GM12878 (cell line): ENCODE results near the gene NPC2. TPM values are rescaled to one million over a fixed set of nuclear protein-coding genes. Genes with fewer than 3 reads are reported as not detected.

ENCODE experiments used
- ATAC-seq: fragments of 200-7000 bp; cut with Tn5 transposase; 3 replicates; pipeline ENCODE4 v1.9.1; 2020; ENCODE audit warnings: mild to moderate bottlenecking, moderate library complexity
- BruUV-seq: library from RNA; stranded (reverse); fragments of 400-500 nt; replicated peaks from 2 replicates; lab custom pipeline; 2021; lab: Mats Ljungman, UMichigan
- CTCF ChIA-PET: fragments of 300-600 bp; sonication (Branson Sonifier 250); formaldehyde crosslinking; extraction: SDS; loops from one replicate; lab custom pipeline; 2021; ENCODE audit warnings: inconsistent platforms; lab: Yijun Ruan, JAX
- POLR2A ChIA-PET: fragments of 350-600 bp; formaldehyde crosslinking; extraction: SDS; loops from one replicate; lab custom pipeline; 2021; ENCODE audit warnings: inconsistent platforms; lab: Charles Lee
- RAD21 ChIA-PET: fragments of 300-600 bp; sonication (Branson Sonifier 250); formaldehyde crosslinking; loops from one replicate; lab custom pipeline; 2023; ENCODE audit warnings: antibody characterized with exemption; ENCODE audit not compliant: unreplicated experiment; lab: Charles Lee
- SMC1A ChIA-PET: fragments of 300-600 bp; sonication (Branson Sonifier 250); formaldehyde crosslinking; loops from one replicate; lab custom pipeline; 2023; ENCODE audit not compliant: unreplicated experiment, uncharacterized antibody; lab: Charles Lee
- DNase-seq: peaks from one replicate; pipeline ENCODE4 v3.0.0-alpha.2; 2011; ENCODE audit warnings: low read depth, low spot score
- FAIRE-seq: peaks from 3 replicates; lab custom pipeline; 2011; peaks lifted over from hg19 to GRCh38; lab: Jason Lieb, UNC
- H2AFZ ChIP-seq: 2 replicates; pipeline ENCODE4 v1.6.0; 2011; ENCODE audit warnings: low read depth, low read length, control low read depth; ENCODE audit not compliant: control insufficient read depth
- H3K27ac ChIP-seq: 2 replicates; pipeline ENCODE4 v1.5.1; 2011; ENCODE audit warnings: control low read depth; ENCODE audit not compliant: control insufficient read depth, insufficient read depth
- H3K27me3 ChIP-seq, 2 experiments: replicated peaks in 1 of 2; 2 replicates each; pipeline versions ENCODE4 v1.6.0 to v1.6.1; 2011; ENCODE audit warnings: low read length in 1 of 2; ENCODE audit not compliant: control insufficient read depth in 2 of 2, insufficient read depth in 2 of 2
- H3K36me3 ChIP-seq, 2 experiments: 2 replicates each; pipeline ENCODE4 v1.5.1; 2011; ENCODE audit warnings: low read length in 1 of 2; ENCODE audit not compliant: control insufficient read depth in 2 of 2, insufficient read depth in 2 of 2
- H3K4me1 ChIP-seq: 2 replicates; pipeline ENCODE4 v1.6.1; 2011; ENCODE audit warnings: mild to moderate bottlenecking, low read length, moderate library complexity, mixed read lengths; ENCODE audit not compliant: control insufficient read depth, insufficient read depth
- H3K4me2 ChIP-seq: 2 replicates; pipeline ENCODE4 v1.6.0; 2011; ENCODE audit warnings: control low read depth; ENCODE audit not compliant: control insufficient read depth, insufficient read depth
- H3K4me3 ChIP-seq: fragments of 200-600 bp; sonication (generic); 2 replicates; pipeline ENCODE4 v1.5.1; 2016
- H3K79me2 ChIP-seq: 2 replicates; pipeline ENCODE4 v1.6.0; 2011; ENCODE audit warnings: low read length; ENCODE audit not compliant: control insufficient read depth, insufficient read depth
- H3K9ac ChIP-seq: 2 replicates; pipeline ENCODE4 v1.8.0; 2011; ENCODE audit warnings: low read length, control low read depth, mixed read lengths; ENCODE audit not compliant: control insufficient read depth, insufficient read depth
- H3K9me3 ChIP-seq: replicated peaks from 3 replicates; pipeline ENCODE4 v1.5.1; 2011; ENCODE audit warnings: mild to moderate bottlenecking, low read length; ENCODE audit not compliant: control insufficient read depth, insufficient read depth
- H4K20me1 ChIP-seq: 2 replicates; pipeline ENCODE4 v1.6.0; 2011; ENCODE audit not compliant: control insufficient read depth, insufficient read depth
- CBX5 ChIP-seq: sonication (generic); IDR thresholded peaks from 2 replicates; pipeline ENCODE4 v1.6.1; 2016; ENCODE audit warnings: low read depth, moderate library complexity, mild to moderate bottlenecking, inconsistent platforms
- EED ChIP-seq: sonication (generic); IDR thresholded peaks from 2 replicates; pipeline ENCODE4 v1.6.1; 2016; ENCODE audit warnings: antibody characterized with exemption, low read depth
- FOS ChIP-seq: IDR thresholded peaks from 3 replicates; pipeline ENCODE4 v1.6.1; 2011; ENCODE audit warnings: borderline replicate concordance; ENCODE audit not compliant: insufficient read length; ENCODE audit errors: extremely low read depth
- POU2F2 ChIP-seq: IDR thresholded peaks from 3 replicates; pipeline ENCODE4 v1.6.1; 2011; ENCODE audit warnings: low read depth, mild to moderate bottlenecking, low read length, borderline replicate concordance
- ZNF622 ChIP-seq: fragments of 450-650 bp; IDR thresholded peaks from 2 replicates; pipeline ENCODE4 v1.6.1; 2017; ENCODE audit warnings: mild to moderate bottlenecking, inconsistent platforms
- WGBS: methylation state at CpG from one replicate; pipeline ENCODE4 v1.1.6; 2016; ENCODE audit warnings: low lambda C conversion rate; ENCODE audit not compliant: insufficient replicate concordance, insufficient coverage; ENCODE audit errors: missing lambda C conversion rate; 5-methylcytosine and 5-hydroxymethylcytosine counted together
- in situ Hi-C: fragments of 300-500 bp; cut with MboI; formaldehyde crosslinking; loops from 9 replicates; pipeline ENCODE4 v1.14.3; 2018; ENCODE audit warnings: mixed read lengths
- intact Hi-C: fragments of 100-400 bp; cut with micrococcal nuclease; formaldehyde crosslinking; loops from one replicate; pipeline ENCODE4 v1.14.2; 2022; ENCODE audit not compliant: unreplicated experiment
- polyA plus RNA-seq, 11 experiments: library from polyadenylated mRNA; depleted of rRNA in 4 of 11; unstranded in 6 of 11; stranded (reverse) in 5 of 11; fragments of >200 nt; fragmentation: Nextera tagmentation in 4 of 11; fragmentation: Illumina TruSeq in 1 of 11; extraction: Ambion mirVana in 4 of 11; extraction: Trizol in 1 of 11; gene quantifications; 1 replicate in 1 of 11; 2 replicates in 10 of 11; pipeline versions ENCODE4 v1.2.1 to v1.2.3, GENCODE V29; 2011 to 2016; ENCODE audit warnings: inconsistent platforms in 2 of 11, missing spikeins in 2 of 11, low read depth in 1 of 11
- total RNA-seq, 4 experiments: library from RNA; depleted of rRNA in 3 of 4; stranded (reverse); fragments of >200 nt in 3 of 4; fragmentation: Illumina TruSeq in 1 of 4; extraction: Trizol in 1 of 4; gene quantifications; 2 replicates each; pipeline versions ENCODE4 v1.2.1 to v1.2.3, GENCODE V29; 2013 to 2021
- TF ChIP-seq, protein P1 (sequence below): fragments of 450-650 bp; IDR thresholded peaks from 2 replicates; pipeline ENCODE4 v1.6.1; 2017; ENCODE audit warnings: mild to moderate bottlenecking, moderate library complexity
- TF ChIP-seq, protein P2 (sequence below): IDR thresholded peaks from 2 replicates; pipeline ENCODE4 v1.6.1; 2012; ENCODE audit warnings: low read depth, low read length, improper control_type of control experiment
- TF ChIP-seq, protein P3 (sequence below): fragments of 150-350 bp; IDR thresholded peaks from 2 replicates; pipeline ENCODE4 v1.6.1; 2016; ENCODE audit warnings: low read depth, low read length
- TF ChIP-seq, protein P4 (sequence below): fragments of 450-650 bp; formaldehyde crosslinking; IDR thresholded peaks from 2 replicates; pipeline ENCODE4 v1.4.0; 2020; ENCODE audit warnings: mild to moderate bottlenecking, moderate library complexity

NPC2 gene
- total and polyA plus RNA-seq, 10 of the 15 experiments (the other 5 are each of a cell fraction or from before 2014, with no cell fraction given), result 29.5 to 109 (median 59.1) TPM

DNA sequence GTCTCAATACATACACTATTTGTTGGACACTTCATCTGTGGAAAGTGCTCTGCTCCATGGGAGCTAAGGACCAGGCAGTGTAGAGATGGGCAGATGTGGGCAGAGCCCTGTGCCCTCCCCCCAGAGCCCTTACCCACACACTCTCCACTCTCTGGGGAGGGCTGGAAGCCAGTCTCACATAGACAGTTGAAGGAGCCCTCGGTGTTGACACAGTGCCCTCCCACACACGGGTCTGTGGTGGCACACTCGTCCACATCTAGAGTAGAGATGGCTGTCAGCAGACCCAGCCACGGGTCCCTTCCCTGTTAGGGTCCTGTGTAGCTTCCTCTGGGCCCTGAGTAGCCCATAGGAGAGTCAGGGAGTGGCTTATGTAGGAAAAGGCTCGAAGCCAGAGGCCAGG lies 14.7 kb upstream of the NPC2 start (continued):
- TF ChIP-seq, protein P1, sequence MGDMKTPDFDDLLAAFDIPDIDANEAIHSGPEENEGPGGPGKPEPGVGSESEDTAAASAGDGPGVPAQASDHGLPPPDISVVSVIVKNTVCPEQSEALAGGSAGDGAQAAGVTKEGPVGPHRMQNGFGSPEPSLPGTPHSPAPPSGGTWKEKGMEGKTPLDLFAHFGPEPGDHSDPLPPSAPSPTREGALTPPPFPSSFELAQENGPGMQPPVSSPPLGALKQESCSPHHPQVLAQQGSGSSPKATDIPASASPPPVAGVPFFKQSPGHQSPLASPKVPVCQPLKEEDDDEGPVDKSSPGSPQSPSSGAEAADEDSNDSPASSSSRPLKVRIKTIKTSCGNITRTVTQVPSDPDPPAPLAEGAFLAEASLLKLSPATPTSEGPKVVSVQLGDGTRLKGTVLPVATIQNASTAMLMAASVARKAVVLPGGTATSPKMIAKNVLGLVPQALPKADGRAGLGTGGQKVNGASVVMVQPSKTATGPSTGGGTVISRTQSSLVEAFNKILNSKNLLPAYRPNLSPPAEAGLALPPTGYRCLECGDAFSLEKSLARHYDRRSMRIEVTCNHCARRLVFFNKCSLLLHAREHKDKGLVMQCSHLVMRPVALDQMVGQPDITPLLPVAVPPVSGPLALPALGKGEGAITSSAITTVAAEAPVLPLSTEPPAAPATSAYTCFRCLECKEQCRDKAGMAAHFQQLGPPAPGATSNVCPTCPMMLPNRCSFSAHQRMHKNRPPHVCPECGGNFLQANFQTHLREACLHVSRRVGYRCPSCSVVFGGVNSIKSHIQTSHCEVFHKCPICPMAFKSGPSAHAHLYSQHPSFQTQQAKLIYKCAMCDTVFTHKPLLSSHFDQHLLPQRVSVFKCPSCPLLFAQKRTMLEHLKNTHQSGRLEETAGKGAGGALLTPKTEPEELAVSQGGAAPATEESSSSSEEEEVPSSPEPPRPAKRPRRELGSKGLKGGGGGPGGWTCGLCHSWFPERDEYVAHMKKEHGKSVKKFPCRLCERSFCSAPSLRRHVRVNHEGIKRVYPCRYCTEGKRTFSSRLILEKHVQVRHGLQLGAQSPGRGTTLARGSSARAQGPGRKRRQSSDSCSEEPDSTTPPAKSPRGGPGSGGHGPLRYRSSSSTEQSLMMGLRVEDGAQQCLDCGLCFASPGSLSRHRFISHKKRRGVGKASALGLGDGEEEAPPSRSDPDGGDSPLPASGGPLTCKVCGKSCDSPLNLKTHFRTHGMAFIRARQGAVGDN, result no peak
- TF ChIP-seq EED, result no peak

DNA sequence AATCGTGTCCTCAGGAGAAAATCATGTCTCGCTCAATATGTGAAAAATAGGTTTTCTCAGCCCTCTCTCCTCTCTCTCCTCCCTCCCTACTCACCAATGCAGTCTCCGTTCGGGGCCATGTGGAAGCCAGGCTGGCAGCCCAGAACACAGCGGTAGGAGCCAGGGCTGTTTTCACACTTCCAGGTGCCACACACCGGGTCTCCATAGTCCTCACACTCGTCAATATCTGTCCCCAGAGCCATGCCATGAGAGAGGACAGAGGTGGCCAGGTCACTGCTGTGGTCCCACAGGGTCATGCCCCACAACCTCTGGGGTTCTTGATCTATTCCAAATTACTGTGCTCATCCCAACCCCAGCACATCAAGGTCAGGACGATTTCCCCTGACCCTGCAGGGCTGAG lies 14.0 kb upstream of the NPC2 start:
- ChIA-PET RAD21 (no interaction called here), POLR2A (no interaction called here), SMC1A (no interaction called here), CTCF (no interaction called here)
- no peaks in the 10 kb centered on the region for H4K20me1 ChIP-seq
- intact Hi-C loops (no loop called here), in situ Hi-C loops (no loop called here)
- H3K4me1 ChIP-seq, result no peaks in the 10 kb centered on the region
- FAIRE-seq (no peak), DNase-seq (no peak), ATAC-seq (no peak)
- BruUV-seq, result no TSS peak
- no peak overlapping the region for H3K4me3 ChIP-seq
- H3K9ac ChIP-seq, result no peak overlapping the region
- H3K79me2 ChIP-seq, result no peaks in the 10 kb centered on the region
- H3K27ac ChIP-seq, result no peak overlapping the region
- H3K36me3 ChIP-seq, result no peaks in the 10 kb centered on the region
- no peaks in the 10 kb centered on the region; a peak in 1 of 4 replicates for H3K27me3 ChIP-seq
- no peak overlapping the region for H3K4me2 ChIP-seq
- no peaks in the 10 kb centered on the region for H3K9me3 ChIP-seq
- no peak overlapping the region for H2AFZ ChIP-seq
- 45% methylated on average over 8 of the region's 8 CpGs for WGBS
- TF ChIP-seq CBX5 (no peak), ZNF622 (no peak), FOS (no peak), POU2F2 (no peak)
- TF ChIP-seq, protein P2, sequence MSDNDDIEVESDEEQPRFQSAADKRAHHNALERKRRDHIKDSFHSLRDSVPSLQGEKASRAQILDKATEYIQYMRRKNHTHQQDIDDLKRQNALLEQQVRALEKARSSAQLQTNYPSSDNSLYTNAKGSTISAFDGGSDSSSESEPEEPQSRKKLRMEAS, result no peak
- TF ChIP-seq, protein P3, sequence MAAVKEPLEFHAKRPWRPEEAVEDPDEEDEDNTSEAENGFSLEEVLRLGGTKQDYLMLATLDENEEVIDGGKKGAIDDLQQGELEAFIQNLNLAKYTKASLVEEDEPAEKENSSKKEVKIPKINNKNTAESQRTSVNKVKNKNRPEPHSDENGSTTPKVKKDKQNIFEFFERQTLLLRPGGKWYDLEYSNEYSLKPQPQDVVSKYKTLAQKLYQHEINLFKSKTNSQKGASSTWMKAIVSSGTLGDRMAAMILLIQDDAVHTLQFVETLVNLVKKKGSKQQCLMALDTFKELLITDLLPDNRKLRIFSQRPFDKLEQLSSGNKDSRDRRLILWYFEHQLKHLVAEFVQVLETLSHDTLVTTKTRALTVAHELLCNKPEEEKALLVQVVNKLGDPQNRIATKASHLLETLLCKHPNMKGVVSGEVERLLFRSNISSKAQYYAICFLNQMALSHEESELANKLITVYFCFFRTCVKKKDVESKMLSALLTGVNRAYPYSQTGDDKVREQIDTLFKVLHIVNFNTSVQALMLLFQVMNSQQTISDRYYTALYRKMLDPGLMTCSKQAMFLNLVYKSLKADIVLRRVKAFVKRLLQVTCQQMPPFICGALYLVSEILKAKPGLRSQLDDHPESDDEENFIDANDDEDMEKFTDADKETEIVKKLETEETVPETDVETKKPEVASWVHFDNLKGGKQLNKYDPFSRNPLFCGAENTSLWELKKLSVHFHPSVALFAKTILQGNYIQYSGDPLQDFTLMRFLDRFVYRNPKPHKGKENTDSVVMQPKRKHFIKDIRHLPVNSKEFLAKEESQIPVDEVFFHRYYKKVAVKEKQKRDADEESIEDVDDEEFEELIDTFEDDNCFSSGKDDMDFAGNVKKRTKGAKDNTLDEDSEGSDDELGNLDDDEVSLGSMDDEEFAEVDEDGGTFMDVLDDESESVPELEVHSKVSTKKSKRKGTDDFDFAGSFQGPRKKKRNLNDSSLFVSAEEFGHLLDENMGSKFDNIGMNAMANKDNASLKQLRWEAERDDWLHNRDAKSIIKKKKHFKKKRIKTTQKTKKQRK, result no peak
- TF ChIP-seq, protein P4, sequence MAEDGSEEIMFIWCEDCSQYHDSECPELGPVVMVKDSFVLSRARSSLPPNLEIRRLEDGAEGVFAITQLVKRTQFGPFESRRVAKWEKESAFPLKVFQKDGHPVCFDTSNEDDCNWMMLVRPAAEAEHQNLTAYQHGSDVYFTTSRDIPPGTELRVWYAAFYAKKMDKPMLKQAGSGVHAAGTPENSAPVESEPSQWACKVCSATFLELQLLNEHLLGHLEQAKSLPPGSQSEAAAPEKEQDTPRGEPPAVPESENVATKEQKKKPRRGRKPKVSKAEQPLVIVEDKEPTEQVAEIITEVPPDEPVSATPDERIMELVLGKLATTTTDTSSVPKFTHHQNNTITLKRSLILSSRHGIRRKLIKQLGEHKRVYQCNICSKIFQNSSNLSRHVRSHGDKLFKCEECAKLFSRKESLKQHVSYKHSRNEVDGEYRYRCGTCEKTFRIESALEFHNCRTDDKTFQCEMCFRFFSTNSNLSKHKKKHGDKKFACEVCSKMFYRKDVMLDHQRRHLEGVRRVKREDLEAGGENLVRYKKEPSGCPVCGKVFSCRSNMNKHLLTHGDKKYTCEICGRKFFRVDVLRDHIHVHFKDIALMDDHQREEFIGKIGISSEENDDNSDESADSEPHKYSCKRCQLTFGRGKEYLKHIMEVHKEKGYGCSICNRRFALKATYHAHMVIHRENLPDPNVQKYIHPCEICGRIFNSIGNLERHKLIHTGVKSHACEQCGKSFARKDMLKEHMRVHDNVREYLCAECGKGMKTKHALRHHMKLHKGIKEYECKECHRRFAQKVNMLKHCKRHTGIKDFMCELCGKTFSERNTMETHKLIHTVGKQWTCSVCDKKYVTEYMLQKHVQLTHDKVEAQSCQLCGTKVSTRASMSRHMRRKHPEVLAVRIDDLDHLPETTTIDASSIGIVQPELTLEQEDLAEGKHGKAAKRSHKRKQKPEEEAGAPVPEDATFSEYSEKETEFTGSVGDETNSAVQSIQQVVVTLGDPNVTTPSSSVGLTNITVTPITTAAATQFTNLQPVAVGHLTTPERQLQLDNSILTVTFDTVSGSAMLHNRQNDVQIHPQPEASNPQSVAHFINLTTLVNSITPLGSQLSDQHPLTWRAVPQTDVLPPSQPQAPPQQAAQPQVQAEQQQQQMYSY (CRISPR knock-in tag), result no peak
